Prostate gland (tissue), 2 donors: ENCODE measurements around the gene PAX5.

ENCODE experiments used
- POLR2A ChIP-seq: fragments of 450-650 bp; IDR thresholded peaks from one replicate; pipeline ENCODE4 v1.6.1; 2016; ENCODE audit warnings: antibody characterized with exemption, mild to moderate bottlenecking
- POLR2AphosphoS5 ChIP-seq: sonication (generic); formaldehyde crosslinking; IDR thresholded peaks from one replicate; pipeline ENCODE4 v1.6.1; 2017; ENCODE audit warnings: antibody characterized with exemption
- TF ChIP-seq, protein P1 (sequence below), 4 experiments: fragments of 200-600 bp in 2 of 4; fragments of 450-650 bp in 2 of 4; sonication (generic) in 2 of 4; IDR thresholded peaks; 1 replicate in 3 of 4; 2 replicates in 1 of 4; pipeline ENCODE4 v1.5.1; 2016 to 2019; ENCODE audit warnings: antibody characterized with exemption in 4 of 4, mild to moderate bottlenecking in 2 of 4, moderate library complexity in 2 of 4

- no peak for TF ChIP-seq POLR2AphosphoS5
- TF ChIP-seq, protein P1, sequence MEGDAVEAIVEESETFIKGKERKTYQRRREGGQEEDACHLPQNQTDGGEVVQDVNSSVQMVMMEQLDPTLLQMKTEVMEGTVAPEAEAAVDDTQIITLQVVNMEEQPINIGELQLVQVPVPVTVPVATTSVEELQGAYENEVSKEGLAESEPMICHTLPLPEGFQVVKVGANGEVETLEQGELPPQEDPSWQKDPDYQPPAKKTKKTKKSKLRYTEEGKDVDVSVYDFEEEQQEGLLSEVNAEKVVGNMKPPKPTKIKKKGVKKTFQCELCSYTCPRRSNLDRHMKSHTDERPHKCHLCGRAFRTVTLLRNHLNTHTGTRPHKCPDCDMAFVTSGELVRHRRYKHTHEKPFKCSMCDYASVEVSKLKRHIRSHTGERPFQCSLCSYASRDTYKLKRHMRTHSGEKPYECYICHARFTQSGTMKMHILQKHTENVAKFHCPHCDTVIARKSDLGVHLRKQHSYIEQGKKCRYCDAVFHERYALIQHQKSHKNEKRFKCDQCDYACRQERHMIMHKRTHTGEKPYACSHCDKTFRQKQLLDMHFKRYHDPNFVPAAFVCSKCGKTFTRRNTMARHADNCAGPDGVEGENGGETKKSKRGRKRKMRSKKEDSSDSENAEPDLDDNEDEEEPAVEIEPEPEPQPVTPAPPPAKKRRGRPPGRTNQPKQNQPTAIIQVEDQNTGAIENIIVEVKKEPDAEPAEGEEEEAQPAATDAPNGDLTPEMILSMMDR (IDR thresholded peaks at IDR 0.05), result no peak
- TF ChIP-seq POLR2A, result no peak
Observed at GRCh38 chr9:36865731-36866635, 168.1 kb downstream of the PAX5 start.
